Naive thymus-derived CD8-positive, alpha-beta T cell (primary cell): Measurements from ENCODE around the gene TMEM72. TPM values are rescaled to one million over a fixed set of nuclear protein-coding genes. Genes with fewer than 3 reads are reported as not detected.
A peak's percentile ranks its signal among the peaks of the same experiment; 100 is the strongest.
"Not testable (repeated sequence)": the region's sequence is repeated elsewhere in the genome, so short reads cannot be mapped to it uniquely, and the experiment has no call there.

Experiments
- ATAC-seq, 2 donors: fragments of 150-1000 bp; cut with Tn5 transposase in 1 of 2; sonication (Bioruptor Pico), chemical (Tn5 transposase) in 1 of 2; 1 replicate in 1 of 2; 2 replicates in 1 of 2; pipeline ENCODE4 v1.10.0; 2021; ENCODE audit warnings: mild to moderate bottlenecking in 2 of 2, moderate library complexity in 2 of 2
- POLR2A ChIA-PET: fragments of 350-600 bp; sonication (Branson Sonifier 250); formaldehyde crosslinking; loops from one replicate; lab custom pipeline; 2021; ENCODE audit warnings: antibody characterized with exemption; lab: Charles Lee
- DNase-seq, 10 donors: peaks; one replicate each; pipeline versions ENCODE4 v3.0.0 to v3.0.0-alpha.2; 2020 to 2022
- H3K27ac Mint-ChIP-seq, 10 donors: one replicate each; pipeline ENCODE4 v1.8.0; 2020 to 2022; ENCODE audit warnings: mild to moderate bottlenecking in 10 of 10, mixed read lengths in 10 of 10, moderate library complexity in 4 of 10, inconsistent platforms in 1 of 10
- H3K27me3 Mint-ChIP-seq, 5 donors: one replicate each; pipeline ENCODE4 v1.8.0; 2021 to 2022; ENCODE audit warnings: mixed read lengths in 5 of 5
- H3K36me3 Mint-ChIP-seq, 3 donors: one replicate each; pipeline ENCODE4 v1.8.0; 2020 to 2022; ENCODE audit warnings: mixed read lengths in 3 of 3, mild to moderate bottlenecking in 2 of 3, inconsistent platforms in 1 of 3
- H3K4me1 Mint-ChIP-seq, 4 donors: one replicate each; pipeline ENCODE4 v1.8.0; 2021 to 2022; ENCODE audit warnings: mixed read lengths in 4 of 4
- H3K4me3 Mint-ChIP-seq, 10 donors: one replicate each; pipeline ENCODE4 v1.8.0; 2020 to 2022; ENCODE audit warnings: mild to moderate bottlenecking in 10 of 10, mixed read lengths in 10 of 10, moderate library complexity in 6 of 10, inconsistent platforms in 1 of 10
- H3K9me3 Mint-ChIP-seq, 9 donors: one replicate each; pipeline ENCODE4 v1.8.0; 2020 to 2022; ENCODE audit warnings: mixed read lengths in 9 of 9, mild to moderate bottlenecking in 3 of 9, inconsistent platforms in 1 of 9, moderate library complexity in 1 of 9
- polyA plus RNA-seq, 3 donors: library from polyadenylated mRNA; unstranded; fragments of 300-500 nt; fragmentation: Illumina TruSeq; gene quantifications; one replicate each; pipeline ENCODE4 v1.2.3, GENCODE V29; 2021
- total RNA-seq, 8 experiments: library from RNA in 2 of 8; stranded (reverse) in 2 of 8; gene quantifications; one replicate each; pipeline ENCODE4 v1.2.3 and lab custom pipeline; 2021 to 2026

The TMEM72 gene
- total RNA-seq: not detected
- polyA plus RNA-seq: not detected
- 0 reads per million in 6 experiments for total RNA-seq (lab: John Stamatoyannopoulos, UW)

- peaks cover 6 to 30% (median 24%) of the 10 kb centered on the region in 4 donors for H3K4me1 Mint-ChIP-seq
- peak within 1 kb of the TSS in 1 of 10 donors; percentile 38 for H3K4me3 Mint-ChIP-seq
- POLR2A ChIA-PET: no interaction called here
- no peak for ATAC-seq
- DNase-seq: no peak
- H3K36me3 Mint-ChIP-seq: no peaks in the 10 kb centered on the region
- peak within 1 kb of the TSS in 3 of 10 donors; percentile 30 to 61 (median 40) for H3K27ac Mint-ChIP-seq
- no peaks in the 10 kb centered on the region for H3K9me3 Mint-ChIP-seq
- H3K27me3 Mint-ChIP-seq: peaks cover 0 to 9% (median 4%) of the 10 kb centered on the region in 5 donors
These were observed at the start of gene TMEM72 for GRCh38 chr10:44911081-44911540. TSS of gene TMEM72 (plus strand) at chr10:44911337. CDS start at chr10:44911513, 176 bp downstream.

- Mint-ChIP-seq H3K4me3 (no peak overlapping the region), H3K27me3 (peaks cover 24 to 47% (median 34%) of the 10 kb centered on the region in 5 donors), H3K36me3 (no peaks in the 10 kb centered on the region), H3K4me1 (peaks cover 14 to 19% (median 17%) of the 10 kb centered on the region in 4 donors), H3K27ac (peak overlapping the region in 2 of 10 donors; percentile 79 to 85), H3K9me3 (no peaks in the 10 kb centered on the region)
- POLR2A ChIA-PET: no interaction called here
- ATAC-seq (no peak), DNase-seq (no peak)
These were observed 49.0 kb upstream of the TMEM72 start for GRCh38 chr10:44862006-44862751.

- Mint-ChIP-seq H3K9me3 (no peaks in the 10 kb centered on the region), H3K4me3 (peak overlapping the region in 7 of 10 donors; percentile 13 to 93 (median 45)), H3K27ac (peak overlapping the region in 2 of 10 donors; percentile 88 to 95), H3K4me1 (peaks cover 14 to 19% (median 17%) of the 10 kb centered on the region in 4 donors), H3K36me3 (no peaks in the 10 kb centered on the region), H3K27me3 (peaks cover 27 to 51% (median 34%) of the 10 kb centered on the region in 5 donors)
- ATAC-seq (no peak), DNase-seq (no peak)
- POLR2A ChIA-PET: no interaction called here
These were observed 48.2 kb upstream of the TMEM72 start for GRCh38 chr10:44862924-44863323.

GRCh38 chr10:44863344-44864047, 47.6 kb upstream of the TMEM72 start:
- Mint-ChIP-seq H3K27me3 (peaks cover 27 to 57% (median 34%) of the 10 kb centered on the region in 5 donors), H3K4me3 (peak overlapping the region; percentile 87 to 96 (median 93)), H3K27ac (peak overlapping the region in 5 of 10 donors; percentile 41 to 95 (median 87)), H3K4me1 (peaks cover 14 to 19% (median 17%) of the 10 kb centered on the region in 4 donors), H3K36me3 (no peaks in the 10 kb centered on the region), H3K9me3 (no peaks in the 10 kb centered on the region)
- ATAC-seq (peak; percentile 45 to 87), DNase-seq (peak in 7 of 10 donors; percentile 21 to 73 (median 49))
- POLR2A ChIA-PET: no interaction called here

GRCh38 chr10:44864051-44864450, 47.1 kb upstream of the TMEM72 start:
- H3K4me3 Mint-ChIP-seq: peak overlapping the region; percentile 87 to 96 (median 93)
- H3K4me1 Mint-ChIP-seq: peaks cover 14 to 19% (median 17%) of the 10 kb centered on the region in 4 donors
- DNase-seq: peak in 2 of 10 donors; percentile 12 to 13
- H3K27me3 Mint-ChIP-seq: peaks cover 30 to 62% (median 37%) of the 10 kb centered on the region in 5 donors
- H3K27ac Mint-ChIP-seq: peak overlapping the region in 5 of 10 donors; percentile 78 to 95 (median 82)
- peak; percentile 13 to 45 for ATAC-seq
- H3K9me3 Mint-ChIP-seq: no peaks in the 10 kb centered on the region
- POLR2A ChIA-PET: no interaction called here
- H3K36me3 Mint-ChIP-seq: no peaks in the 10 kb centered on the region

GRCh38 chr10:44864637-44865288, 46.4 kb upstream of the TMEM72 start:
- Mint-ChIP-seq H3K27ac (peak overlapping the region in 6 of 10 donors; percentile 78 to 95 (median 82)), H3K9me3 (no peaks in the 10 kb centered on the region)

GRCh38 chr10:44865289-44865671, 45.9 kb upstream of the TMEM72 start:
- ATAC-seq (no peak), DNase-seq (no peak)
- H3K36me3 Mint-ChIP-seq: no peaks in the 10 kb centered on the region
- H3K4me3 Mint-ChIP-seq: peak overlapping the region in 9 of 10 donors; percentile 87 to 96 (median 93)
- POLR2A ChIA-PET: no interaction called here
- H3K9me3 Mint-ChIP-seq: no peaks in the 10 kb centered on the region
- peaks cover 14 to 19% (median 17%) of the 10 kb centered on the region in 4 donors for H3K4me1 Mint-ChIP-seq
- H3K27me3 Mint-ChIP-seq: peaks cover 35 to 74% (median 46%) of the 10 kb centered on the region in 5 donors
- peak overlapping the region in 1 of 10 donors; percentile 95 for H3K27ac Mint-ChIP-seq

More at GRCh38 chr10:44864637-44865288, 46.4 kb upstream of the TMEM72 start:
- H3K4me3 Mint-ChIP-seq: peak overlapping the region; percentile 87 to 96 (median 93)
- POLR2A ChIA-PET: no interaction called here
- ATAC-seq (peak; percentile 65 to 90), DNase-seq (peak; percentile 59 to 86 (median 82))
- H3K4me1 Mint-ChIP-seq: peaks cover 14 to 19% (median 17%) of the 10 kb centered on the region in 4 donors
- H3K36me3 Mint-ChIP-seq: no peaks in the 10 kb centered on the region
- peaks cover 32 to 69% (median 42%) of the 10 kb centered on the region in 5 donors for H3K27me3 Mint-ChIP-seq

GRCh38 chr10:44866367-44866766, 44.8 kb upstream of the TMEM72 start:
- Mint-ChIP-seq H3K4me3 (peak overlapping the region in 6 of 10 donors; percentile 6 to 50 (median 35)), H3K27me3 (peaks cover 35 to 77% (median 49%) of the 10 kb centered on the region in 5 donors), H3K4me1 (peaks cover 14 to 19% (median 17%) of the 10 kb centered on the region in 4 donors)
- not testable (repeated sequence) for H3K27ac Mint-ChIP-seq, H3K9me3 Mint-ChIP-seq, DNase-seq, ATAC-seq, H3K36me3 Mint-ChIP-seq
- POLR2A ChIA-PET: interaction anchor here (0.6 kb wide), 1 partner anchor 15 kb away, joined by 3 read pairs; no protein-coding TSS in a partner anchor

- Mint-ChIP-seq H3K9me3 (no peaks in the 10 kb centered on the region), H3K4me3 (no peak overlapping the region), H3K27ac (no peak overlapping the region), H3K36me3 (no peaks in the 10 kb centered on the region), H3K27me3 (peaks cover 24 to 48% (median 34%) of the 10 kb centered on the region in 5 donors), H3K4me1 (peaks cover 2 to 3% (median 2%) of the 10 kb centered on the region in 4 donors)
- DNase-seq (no peak), ATAC-seq (no peak)
- POLR2A ChIA-PET: no interaction called here
These were observed 41.1 kb upstream of the TMEM72 start for GRCh38 chr10:44870031-44870430.

GRCh38 chr10:44873160-44873559, 38.0 kb upstream of the TMEM72 start:
- peaks cover 8 to 23% (median 15%) of the 10 kb centered on the region in 5 donors for H3K27me3 Mint-ChIP-seq

GRCh38 chr10:44874166-44874565, 37.0 kb upstream of the TMEM72 start:
- no peak for ATAC-seq
- Mint-ChIP-seq H3K36me3 (no peaks in the 10 kb centered on the region), H3K27ac (no peak overlapping the region), H3K4me1 (peaks cover 4 to 8% (median 7%) of the 10 kb centered on the region in 4 donors), H3K4me3 (no peak overlapping the region), H3K27me3 (peaks cover 6 to 14% (median 12%) of the 10 kb centered on the region in 5 donors), H3K9me3 (no peaks in the 10 kb centered on the region)
- DNase-seq: no peak
- POLR2A ChIA-PET: no interaction called here

More at GRCh38 chr10:44873160-44873559, 38.0 kb upstream of the TMEM72 start:
- Mint-ChIP-seq H3K9me3 (no peaks in the 10 kb centered on the region), H3K4me1 (no peaks in the 10 kb centered on the region), H3K4me3 (no peak overlapping the region), H3K36me3 (no peaks in the 10 kb centered on the region), H3K27ac (no peak overlapping the region)
- ATAC-seq (no peak), DNase-seq (no peak)
- POLR2A ChIA-PET: no interaction called here
